NCI-H2107 (cell line): ENCODE measurements around the gene CELF2.
"Not testable (repeated sequence)": the region's sequence is repeated elsewhere in the genome, so short reads cannot be mapped to it uniquely, and the experiment has no call there.

ENCODE experiments used
- DNase-seq: peaks from one replicate; lab custom pipeline; 2025; lab: John Stamatoyannopoulos, UW

CELF2 gene

GRCh38 chr10:11017570-11018431 is at the start of gene CELF2:
Gene CELF2, plus strand, starts transcription at chr10:11017872. Its CDS starts 218 bp downstream, at chr10:11018090.
- no peak for DNase-seq

DNA sequence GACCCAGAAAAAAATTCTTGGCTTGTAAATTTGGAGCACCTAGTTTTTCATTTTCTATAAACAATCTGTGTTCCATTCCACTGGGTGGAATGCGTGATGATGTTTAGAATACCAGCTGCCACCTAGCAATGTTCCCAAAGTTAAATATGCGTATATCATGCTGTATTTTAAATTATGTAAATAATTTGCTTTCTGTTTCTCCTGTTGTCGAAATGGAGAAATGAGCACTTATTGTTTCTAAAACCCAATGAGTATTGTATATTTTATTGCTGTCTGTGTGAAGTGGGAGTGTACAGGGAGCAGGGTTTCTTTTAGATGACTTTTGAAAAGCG is 49.4 kb upstream of the CELF2 start:
- DNase-seq = no peak

- DNase-seq = no peak
Measured at GRCh38 chr10:10973310-10973709, 44.4 kb upstream of the CELF2 start.

DNA sequence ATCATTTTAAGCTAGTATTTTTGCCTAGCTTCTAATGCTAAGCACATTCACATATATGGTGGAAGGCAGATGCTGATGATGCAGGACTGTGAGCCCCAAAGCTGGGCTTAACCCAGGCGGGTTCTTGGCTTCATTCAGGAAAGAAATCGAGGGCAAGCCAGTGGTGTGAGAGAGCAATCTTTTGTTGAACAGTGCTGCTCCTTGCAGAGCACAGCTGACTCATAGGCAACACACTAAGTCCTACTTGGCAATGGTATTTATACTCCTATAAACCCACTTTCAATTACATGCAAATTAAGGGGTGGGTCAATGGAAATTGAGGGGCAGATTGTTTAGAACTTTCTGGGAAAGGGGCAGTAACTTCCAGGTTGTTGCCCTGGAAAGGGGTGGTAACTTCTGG is 42.0 kb upstream of the CELF2 start:
- DNase-seq = no peak

- DNase-seq = no peak
Measured at GRCh38 chr10:10976652-10977051, 41.0 kb upstream of the CELF2 start.

DNA sequence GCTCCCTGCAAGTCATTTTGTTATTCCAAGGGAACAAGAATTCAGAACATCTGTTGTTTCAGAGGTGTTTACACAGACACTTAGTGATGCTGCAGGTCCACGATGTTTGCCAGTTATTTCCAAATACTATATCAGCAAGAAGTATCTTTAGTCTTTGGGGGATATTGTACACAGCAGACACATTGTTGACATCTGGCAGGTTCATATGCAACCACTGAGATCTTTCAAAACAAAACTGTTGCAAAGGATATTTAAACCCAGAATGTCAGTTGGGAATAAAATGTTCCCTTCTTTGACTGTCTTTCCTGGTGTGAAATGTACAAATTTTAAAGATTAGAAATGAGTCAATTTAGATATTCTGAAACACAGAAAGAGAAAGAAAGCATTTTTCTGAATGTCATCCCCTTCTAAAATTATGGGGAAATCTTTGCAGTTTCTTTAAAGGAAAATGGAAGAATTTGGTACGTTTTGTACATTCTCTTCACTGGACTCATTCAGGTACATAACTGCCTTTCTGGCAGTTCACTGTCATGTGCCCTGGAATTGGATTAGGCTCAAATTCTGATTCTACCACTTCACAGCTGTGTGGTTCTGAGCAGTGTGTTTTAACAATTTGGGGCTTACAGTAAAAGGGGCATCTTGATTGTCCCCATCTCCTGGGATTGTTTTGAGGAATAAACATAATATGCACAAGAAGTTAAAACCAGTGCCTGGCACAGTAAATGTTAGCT is 40.3 kb upstream of the CELF2 start:
- no peak for DNase-seq

DNA sequence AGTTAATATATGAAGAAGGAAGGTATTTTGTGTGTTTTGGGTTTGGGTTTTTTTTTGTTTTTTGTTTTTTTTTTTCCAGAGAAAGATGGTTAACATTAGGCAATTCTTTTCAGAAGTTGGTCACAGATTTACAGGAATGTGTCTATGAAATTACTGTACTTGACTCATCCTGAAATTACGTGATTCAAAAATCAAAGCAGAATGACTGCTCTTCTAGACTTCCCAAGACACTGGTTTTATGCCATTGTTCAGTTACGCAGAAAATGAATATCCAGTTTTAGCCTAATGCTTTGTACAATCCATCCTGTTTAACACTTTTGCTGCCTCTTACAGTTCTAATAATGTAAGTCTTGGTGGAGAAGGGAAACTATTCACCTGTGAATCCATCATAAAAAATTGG is 39.7 kb upstream of the CELF2 start:
- DNase-seq = no peak

DNA sequence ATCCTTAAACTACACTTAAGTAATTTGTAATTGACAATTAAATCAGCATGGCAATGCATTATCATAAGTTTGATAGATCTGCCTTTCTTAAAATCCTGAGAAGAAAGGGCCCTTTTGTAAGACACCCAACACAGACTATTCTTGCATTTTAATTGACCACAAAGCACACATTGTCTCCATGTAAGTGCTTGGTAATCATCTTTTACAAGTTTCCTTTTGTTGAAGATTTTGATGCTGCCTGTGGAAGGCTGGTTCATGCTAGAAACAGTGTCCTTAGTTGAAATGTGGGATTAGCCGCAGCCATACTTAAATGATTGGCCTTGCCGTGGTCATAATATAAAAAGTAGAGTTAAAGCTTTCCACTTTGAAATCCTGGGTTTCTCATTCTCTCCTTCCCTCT is 32.3 kb upstream of the CELF2 start:
- DNase-seq = no peak

DNA sequence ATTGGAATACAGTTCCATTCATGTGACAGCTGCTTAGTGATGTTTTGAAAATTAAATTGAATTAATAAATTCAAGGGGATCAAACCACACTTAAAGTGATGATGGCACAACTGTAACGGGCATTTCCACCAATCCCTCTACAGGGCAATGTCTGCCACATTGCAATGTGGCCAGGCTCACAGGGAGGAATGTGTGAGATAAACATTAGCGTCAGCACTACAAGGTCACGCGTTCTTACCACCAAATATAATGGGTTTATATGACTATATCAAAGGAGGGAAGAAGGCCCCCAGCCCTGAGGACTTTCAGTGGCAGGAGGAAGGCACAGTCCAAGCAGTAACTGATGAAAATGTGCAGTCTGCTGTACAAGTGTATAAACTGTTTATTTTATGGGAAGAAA is 31.1 kb upstream of the CELF2 start:
- DNase-seq = no peak

- no peak for DNase-seq
Measured at GRCh38 chr10:10987111-10987510, 30.6 kb upstream of the CELF2 start.

DNA sequence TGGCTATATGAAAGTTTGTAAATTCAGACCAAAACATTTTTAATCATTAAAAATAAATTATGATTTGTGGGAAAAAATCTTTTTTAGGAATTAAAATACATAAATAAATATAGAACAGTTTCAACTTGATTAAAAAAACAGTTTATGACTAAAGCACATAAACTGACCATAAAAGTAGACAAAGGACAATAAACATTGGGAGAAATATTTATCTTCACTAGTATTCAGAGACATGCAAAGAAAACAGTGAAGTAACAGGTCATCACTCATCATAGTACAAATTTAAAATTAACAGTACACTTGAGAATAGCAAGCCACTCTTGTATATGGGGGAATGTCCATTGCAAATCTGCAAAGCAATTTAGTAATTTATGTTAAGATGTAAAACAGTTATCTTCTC is 28.0 kb upstream of the CELF2 start:
- DNase-seq = no peak

GRCh38 chr10:10991144-10991543 is 26.5 kb upstream of the CELF2 start:
- no peak for DNase-seq

DNA sequence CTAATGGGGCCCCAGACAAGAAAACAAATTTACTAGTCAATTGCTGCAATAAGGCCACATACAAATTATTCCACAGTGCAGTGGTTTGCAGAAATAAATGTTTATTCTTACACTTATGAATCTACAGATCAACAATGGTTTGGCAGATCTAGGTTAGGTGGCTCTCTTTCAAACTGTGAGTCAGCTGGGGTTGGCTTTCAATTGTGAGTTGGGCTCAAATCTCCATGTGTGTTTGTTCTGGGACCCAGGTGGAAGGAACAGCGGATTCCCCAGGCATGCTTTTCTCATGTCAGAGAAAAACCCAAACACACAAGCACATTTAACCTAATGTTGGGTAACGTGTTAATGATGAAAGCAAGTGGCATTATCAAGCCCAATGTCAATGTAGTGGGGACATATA is 25.6 kb upstream of the CELF2 start:
- DNase-seq = no peak

DNA sequence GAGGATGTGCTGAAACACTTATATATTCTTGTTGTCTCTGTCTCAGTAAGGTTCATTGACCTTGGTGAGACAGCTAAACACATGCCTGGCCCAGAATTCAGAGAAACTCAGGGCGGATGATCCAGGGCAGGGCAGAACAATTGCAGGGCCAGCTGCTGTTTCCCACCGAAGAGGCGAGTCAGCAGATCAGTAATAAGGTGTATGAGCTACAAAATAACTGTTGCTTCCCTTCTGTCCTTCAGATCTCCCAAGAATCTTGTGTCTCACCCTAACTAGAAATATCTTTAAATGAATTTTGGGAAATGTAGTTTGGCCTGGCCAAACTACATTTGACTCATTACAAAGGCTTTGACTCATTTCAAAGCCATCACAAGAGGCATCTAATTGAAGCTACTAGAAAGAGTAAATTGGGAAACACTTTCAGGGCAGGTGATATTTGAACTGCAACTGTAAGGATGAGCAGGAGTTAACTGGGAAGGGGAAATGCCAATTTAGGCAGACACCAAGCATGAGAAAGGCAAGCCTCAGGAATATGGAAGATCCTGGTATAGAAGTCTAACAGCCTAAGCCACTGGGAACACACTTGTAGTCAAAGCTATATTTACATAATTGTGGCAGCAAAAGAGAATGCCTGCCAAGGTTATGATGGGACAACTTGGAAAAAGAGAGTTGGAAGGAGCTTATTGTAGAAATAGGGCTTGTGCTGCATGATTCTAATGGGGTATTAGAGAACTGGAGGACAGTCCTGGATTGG is 24.5 kb upstream of the CELF2 start:
- no peak for DNase-seq

- DNase-seq = no peak
Measured at GRCh38 chr10:10993785-10994184, 23.9 kb upstream of the CELF2 start.

- DNase-seq = no peak
Measured at GRCh38 chr10:10994360-10994759, 23.3 kb upstream of the CELF2 start.

DNA sequence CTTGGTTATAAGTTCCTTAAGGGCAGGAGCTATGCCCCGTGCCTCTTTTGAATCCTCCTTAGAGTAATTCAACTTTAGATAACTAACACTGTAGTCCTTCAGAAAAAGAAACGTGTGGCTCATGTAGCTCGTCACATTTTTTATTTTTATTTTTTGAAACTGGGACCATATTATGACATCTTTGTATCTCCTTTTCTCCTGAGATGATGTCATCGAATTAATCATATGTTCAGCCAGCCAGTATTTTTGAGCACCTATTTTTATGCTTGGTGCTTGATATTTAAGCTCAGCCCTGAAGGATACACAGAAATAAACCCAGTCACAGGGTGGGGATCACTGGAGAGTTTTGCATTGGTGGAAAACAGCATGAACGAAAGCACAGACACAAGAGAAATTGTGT is 22.6 kb upstream of the CELF2 start:
- DNase-seq = no peak

DNA sequence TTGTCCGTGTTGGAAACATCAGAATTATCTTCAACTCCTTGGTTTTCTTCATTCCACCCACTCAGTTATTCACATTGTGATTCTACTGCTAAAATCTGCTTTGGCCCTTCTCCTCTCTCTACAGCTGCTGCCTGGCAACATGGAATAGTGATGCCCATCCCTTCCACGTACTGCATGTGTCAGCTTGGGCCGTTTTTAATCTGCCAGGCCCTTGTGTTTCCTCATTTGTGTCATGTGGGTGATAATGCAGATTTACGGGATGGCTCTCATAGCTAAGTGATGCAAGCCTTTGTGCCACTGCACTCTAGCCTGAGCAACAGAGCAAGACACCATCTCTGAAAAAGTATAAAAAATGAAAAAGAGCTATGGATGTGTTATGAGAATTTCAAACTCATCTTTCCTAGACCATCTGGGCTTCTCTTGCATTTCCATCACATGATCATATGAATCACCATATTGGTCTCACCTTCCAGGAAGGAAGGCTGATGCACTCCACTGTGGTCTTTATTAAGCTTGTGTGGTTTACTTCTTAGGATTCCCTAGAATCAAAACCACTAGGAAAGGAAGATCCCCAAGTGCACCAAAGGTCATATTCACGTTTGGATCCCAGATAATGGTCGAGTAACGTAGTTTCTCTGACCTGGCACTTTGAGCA is 20.6 kb upstream of the CELF2 start:
- DNase-seq = no peak

- DNase-seq = not testable (repeated sequence)
Measured at GRCh38 chr10:10999501-10999900, 18.2 kb upstream of the CELF2 start.

- no peak for DNase-seq
Measured at GRCh38 chr10:11002485-11002884, 15.2 kb upstream of the CELF2 start.

- no peak for DNase-seq
Measured at GRCh38 chr10:11002916-11003315, 14.8 kb upstream of the CELF2 start.

- no peak for DNase-seq
Measured at GRCh38 chr10:11003679-11004078, 14.0 kb upstream of the CELF2 start.
